TTC549 (cell line): ENCODE data around the gene THRB.

Experiments
- FAIRE-seq: peaks from 2 replicates; lab custom pipeline; 2012; peaks lifted over from hg19 to GRCh38; lab: Jason Lieb, UNC

The THRB gene

GRCh38 chr3:24139463-24140412, 354.9 kb downstream of the THRB start:
- FAIRE-seq = no peak

- no peak for FAIRE-seq
Measured at GRCh38 chr3:24138876-24139256, 355.8 kb downstream of the THRB start.

- no peak for FAIRE-seq
Measured at GRCh38 chr3:24137958-24138875, 356.4 kb downstream of the THRB start.

GRCh38 chr3:24137334-24137733, 357.3 kb downstream of the THRB start:
- no peak for FAIRE-seq

- FAIRE-seq = no peak
Measured at GRCh38 chr3:24136624-24137310, 357.9 kb downstream of the THRB start.

GRCh38 chr3:24135280-24135679, 359.4 kb downstream of the THRB start:
- no peak for FAIRE-seq

GRCh38 chr3:24133942-24134341, 360.7 kb downstream of the THRB start:
- FAIRE-seq = no peak

- no peak for FAIRE-seq
Measured at GRCh38 chr3:24133436-24133835, 361.2 kb downstream of the THRB start.

- FAIRE-seq = no peak
Measured at GRCh38 chr3:24129549-24129948, 365.1 kb downstream of the THRB start.

GRCh38 chr3:24128199-24129005, 366.2 kb downstream of the THRB start:
- no peak for FAIRE-seq

GRCh38 chr3:24123596-24123995, 371.1 kb downstream of the THRB start:
- FAIRE-seq = no peak

- FAIRE-seq = no peak
Measured at GRCh38 chr3:24120434-24120833, 374.2 kb downstream of the THRB start.

- FAIRE-seq = no peak
Measured at GRCh38 chr3:24119321-24119751, 375.3 kb downstream of the THRB start.

- FAIRE-seq = no peak
Measured at GRCh38 chr3:24117508-24117907, 377.1 kb downstream of the THRB start.

- no peak for FAIRE-seq
Measured at GRCh38 chr3:24111711-24112110, 382.9 kb downstream of the THRB start.

GRCh38 chr3:24110051-24110450, 384.6 kb downstream of the THRB start:
- no peak for FAIRE-seq

- no peak for FAIRE-seq
Measured at GRCh38 chr3:24101676-24102168, 392.9 kb downstream of the THRB start.

- no peak for FAIRE-seq
Measured at GRCh38 chr3:24100696-24101402, 393.8 kb downstream of the THRB start.

GRCh38 chr3:24096695-24097290, 397.9 kb downstream of the THRB start:
- FAIRE-seq = no peak

- no peak for FAIRE-seq
Measured at GRCh38 chr3:24096271-24096670, 398.4 kb downstream of the THRB start.
